H1 (cell line): ENCODE results near the gene POLD1. TPM values are rescaled to one million over a fixed set of nuclear protein-coding genes. Genes with fewer than 3 reads are reported as not detected.

Experiments used
- CTCF ChIA-PET: fragments of 300-600 bp; sonication (Branson Sonifier 250); formaldehyde crosslinking; loops from one replicate; lab custom pipeline; 2021; ENCODE audit not compliant: partially characterized antibody; lab: Charles Lee
- POLR2A ChIA-PET: fragments of 300-600 bp; sonication (Branson Sonifier 250); formaldehyde crosslinking; loops from one replicate; lab custom pipeline; 2021; ENCODE audit warnings: inconsistent platforms; ENCODE audit not compliant: partially characterized antibody; lab: Charles Lee
- DNase-seq, 2 experiments: peaks; one replicate each; pipeline versions ENCODE4 v3.0.0 to v3.0.0-alpha.2; 2010 to 2022; ENCODE audit warnings: low spot score in 2 of 2, low read depth in 1 of 2, mixed read lengths in 1 of 2
- FAIRE-seq: peaks from 2 replicates; lab custom pipeline; 2011; peaks lifted over from hg19 to GRCh38; lab: Jason Lieb, UNC
- H2AFZ ChIP-seq: 2 replicates; pipeline ENCODE4 v1.8.1; 2012; ENCODE audit warnings: low read length, inconsistent platforms
- H2AK5ac ChIP-seq: 2 replicates; pipeline ENCODE4 v1.6.1; 2013; ENCODE audit warnings: low read depth, low read length
- H2BK120ac ChIP-seq: replicated peaks from 2 replicates; pipeline ENCODE3; 2013; ENCODE audit warnings: low read depth, low read length, inconsistent platforms
- H2BK12ac ChIP-seq: 2 replicates; pipeline ENCODE4 v1.6.1; 2013; ENCODE audit warnings: low read depth, low read length
- H2BK15ac ChIP-seq: 2 replicates; pipeline ENCODE4 v1.6.1; 2013; ENCODE audit warnings: low read length
- H2BK20ac ChIP-seq: 2 replicates; pipeline ENCODE4 v1.6.1; 2013; ENCODE audit warnings: low read length
- H2BK5ac ChIP-seq: 2 replicates; pipeline ENCODE4 v1.6.1; 2013; ENCODE audit warnings: low read depth, low read length
- H3K14ac ChIP-seq: 2 replicates; pipeline ENCODE4 v1.6.1; 2013; ENCODE audit warnings: inconsistent platforms; ENCODE audit not compliant: insufficient read length
- H3K18ac ChIP-seq: 2 replicates; pipeline ENCODE4 v1.6.1; 2013; ENCODE audit warnings: low read length; ENCODE audit errors: extremely low read depth
- H3K23ac ChIP-seq: 2 replicates; pipeline ENCODE4 v1.6.1; 2013; ENCODE audit warnings: inconsistent platforms; ENCODE audit not compliant: insufficient read length
- H3K23me2 ChIP-seq: 2 replicates; pipeline ENCODE4 v1.6.1; 2013; ENCODE audit warnings: low read depth, low read length
- H3K27ac ChIP-seq: 2 replicates; pipeline ENCODE4 v1.6.1; 2011; ENCODE audit warnings: low read depth, low read length, inconsistent platforms
- H3K27me3 ChIP-seq, 4 experiments: replicated peaks in 1 of 4; 1 replicate in 1 of 4; 2 replicates in 3 of 4; pipeline versions ENCODE4 v1.6.1 to v1.8.1; 2011 to 2013; ENCODE audit warnings: low read length in 3 of 4, mild to moderate bottlenecking in 3 of 4, inconsistent platforms in 2 of 4, mixed read lengths in 2 of 4, moderate library complexity in 1 of 4; ENCODE audit not compliant: control insufficient read depth in 3 of 4, insufficient read depth in 3 of 4; ENCODE audit errors: extremely low read depth in 1 of 4
- H3K36me3 ChIP-seq, 4 experiments: 2 replicates each; pipeline versions ENCODE4 v1.6.1 to v1.8.1; 2011 to 2013; ENCODE audit warnings: mild to moderate bottlenecking in 4 of 4, low read length in 3 of 4, moderate library complexity in 2 of 4, control low read depth in 1 of 4, inconsistent platforms in 1 of 4; ENCODE audit not compliant: insufficient read depth in 4 of 4, control insufficient read depth in 2 of 4
- H3K4ac ChIP-seq: replicated peaks from 2 replicates; pipeline ENCODE3; 2013; ENCODE audit warnings: low read length, low read depth, mixed read lengths, inconsistent platforms; ENCODE audit not compliant: insufficient read length
- H3K4me1 ChIP-seq, 4 experiments: replicated peaks in 1 of 4; 1 replicate in 1 of 4; 2 replicates in 3 of 4; pipeline versions ENCODE4 v1.6.1 to v1.8.1; 2011 to 2013; ENCODE audit warnings: low read length in 3 of 4, inconsistent platforms in 2 of 4, mixed read lengths in 1 of 4; ENCODE audit not compliant: insufficient read depth in 4 of 4, control insufficient read depth in 3 of 4
- H3K4me2 ChIP-seq, 2 experiments: 2 replicates each; pipeline versions ENCODE4 v1.6.1 to v1.8.1; 2011 to 2013; ENCODE audit warnings: low read depth in 2 of 2, low read length in 2 of 2, control low read depth in 1 of 2, inconsistent platforms in 1 of 2, mild to moderate bottlenecking in 1 of 2; ENCODE audit not compliant: insufficient read depth in 1 of 2
- H3K4me3 ChIP-seq, 4 experiments: fragments of 200-600, 300-600 bp in 1 of 4; sonication (generic), shearing (Covaris generic), sonication (Bioruptor Twin) in 1 of 4; 2 replicates each; pipeline versions ENCODE4 v1.5.1 to v1.8.1; 2011 to 2016; ENCODE audit warnings: low read length in 4 of 4, low read depth in 3 of 4, control low read depth in 2 of 4, inconsistent platforms in 2 of 4, mild to moderate bottlenecking in 2 of 4, mixed read lengths in 1 of 4, moderate library complexity in 1 of 4; ENCODE audit not compliant: insufficient read depth in 2 of 4; ENCODE audit errors: extremely low read depth in 1 of 4
- H3K56ac ChIP-seq: replicated peaks from 2 replicates; pipeline ENCODE3; 2013; ENCODE audit warnings: low read depth, mild to moderate bottlenecking, mixed read lengths, low read length, inconsistent platforms; ENCODE audit not compliant: insufficient read length
- H3K79me1 ChIP-seq: 2 replicates; pipeline ENCODE4 v1.6.1; 2013; ENCODE audit warnings: low read depth, low read length, control low read depth
- H3K79me2 ChIP-seq, 2 experiments: 2 replicates each; pipeline versions ENCODE4 v1.6.1 to v1.8.1; 2012 to 2013; ENCODE audit warnings: low read length in 2 of 2, mild to moderate bottlenecking in 2 of 2, inconsistent platforms in 1 of 2; ENCODE audit not compliant: insufficient read depth in 2 of 2, control insufficient read depth in 1 of 2
- H3K9ac ChIP-seq, 4 experiments: replicated peaks in 1 of 4; 1 replicate in 1 of 4; 2 replicates in 3 of 4; pipeline versions ENCODE4 v1.6.1 to v1.8.1; 2011 to 2013; ENCODE audit warnings: low read depth in 3 of 4, low read length in 3 of 4, control low read depth in 2 of 4, mild to moderate bottlenecking in 2 of 4, moderate library complexity in 2 of 4, inconsistent platforms in 1 of 4; ENCODE audit errors: extremely low read depth in 1 of 4
- H3K9me3 ChIP-seq, 2 experiments: 2 replicates each; pipeline versions ENCODE4 v1.6.1 to v1.8.1; 2012 to 2013; ENCODE audit warnings: mild to moderate bottlenecking in 2 of 2, moderate library complexity in 2 of 2, control low read depth in 1 of 2, inconsistent platforms in 1 of 2, low read depth in 1 of 2, low read length in 1 of 2, mixed read lengths in 1 of 2; ENCODE audit not compliant: insufficient read depth in 2 of 2
- H4K20me1 ChIP-seq, 2 experiments: replicated peaks in 1 of 2; 2 replicates each; pipeline versions ENCODE3 to v1.8.1; 2011 to 2013; ENCODE audit warnings: inconsistent platforms in 2 of 2, low read length in 2 of 2, mild to moderate bottlenecking in 1 of 2; ENCODE audit not compliant: insufficient read depth in 2 of 2, control insufficient read depth in 1 of 2
- H4K5ac ChIP-seq: 2 replicates; pipeline ENCODE4 v1.6.1; 2013; ENCODE audit warnings: low read length, low read depth, mixed read lengths, inconsistent platforms; ENCODE audit not compliant: insufficient read length
- H4K8ac ChIP-seq: 2 replicates; pipeline ENCODE4 v1.8.0; 2013; ENCODE audit warnings: mild to moderate bottlenecking, moderate library complexity, low read length, inconsistent platforms; ENCODE audit not compliant: insufficient read depth; ENCODE audit errors: extremely low read depth
- H4K91ac ChIP-seq: replicated peaks from 2 replicates; pipeline ENCODE3; 2013; ENCODE audit warnings: low read length, mixed read lengths, inconsistent platforms; ENCODE audit not compliant: insufficient read length
- CHD2 ChIP-seq: IDR thresholded peaks from 2 replicates; pipeline ENCODE4 v1.6.1; 2012; ENCODE audit warnings: low read length, improper control_type of control experiment
- EGR1 ChIP-seq: IDR thresholded peaks from 2 replicates; pipeline ENCODE4 v1.6.1; 2011; ENCODE audit warnings: low read depth, low read length, borderline replicate concordance
- EZH2 ChIP-seq: fragments of 200-600 bp; sonication (generic); IDR thresholded peaks from 2 replicates; pipeline ENCODE4 v1.7.1; 2012; ENCODE audit warnings: low read depth, mild to moderate bottlenecking, moderate library complexity, low read length, inconsistent platforms; ENCODE audit not compliant: severe bottlenecking
- GABPA ChIP-seq: IDR thresholded peaks from 2 replicates; pipeline ENCODE4 v1.6.1; 2011; ENCODE audit warnings: mild to moderate bottlenecking, low read length, moderate library complexity, borderline replicate concordance; ENCODE audit not compliant: insufficient read depth
- GTF2F1 ChIP-seq: IDR thresholded peaks from 2 replicates; pipeline ENCODE4 v1.6.1; 2012; ENCODE audit warnings: low read depth, low read length, improper control_type of control experiment, borderline replicate concordance
- KDM1A ChIP-seq: fragments of 200-600, 300-600 bp; sonication (generic); IDR thresholded peaks from 2 replicates; pipeline ENCODE4 v1.7.1; 2016; ENCODE audit warnings: mild to moderate bottlenecking, low read length, borderline replicate concordance
- KDM5A ChIP-seq: fragments of 200-600 bp; IDR thresholded peaks from 2 replicates; pipeline ENCODE4 v1.7.1; 2012; ENCODE audit warnings: mild to moderate bottlenecking, low read length, inconsistent platforms, mixed read lengths
- RAD21 ChIP-seq, 2 experiments: IDR thresholded peaks in 1 of 2; conservative IDR thresholded peaks in 1 of 2; 2 replicates each; pipeline ENCODE4 v1.6.1; 2011; ENCODE audit warnings: low read depth in 2 of 2, low read length in 2 of 2, improper control_type of control experiment in 1 of 2, inconsistent platforms in 1 of 2, mild to moderate bottlenecking in 1 of 2, moderate library complexity in 1 of 2
- SIRT6 ChIP-seq: IDR thresholded peaks from one replicate; pipeline ENCODE4 v1.7.1; 2012; ENCODE audit warnings: low read length, inconsistent platforms
- SP1 ChIP-seq: IDR thresholded peaks from 2 replicates; pipeline ENCODE4 v1.6.1; 2011; ENCODE audit warnings: low read depth, low read length
- SRF ChIP-seq: IDR thresholded peaks from 2 replicates; pipeline ENCODE4 v1.6.1; 2011; ENCODE audit warnings: mild to moderate bottlenecking, low read depth, low read length, moderate library complexity
- SUZ12 ChIP-seq: fragments of 200-600 bp; sonication (generic); IDR thresholded peaks from 2 replicates; pipeline ENCODE4 v1.6.1; 2012; ENCODE audit warnings: mild to moderate bottlenecking, inconsistent platforms, low read length, moderate library complexity, mixed read lengths
- TBP ChIP-seq: IDR thresholded peaks from 2 replicates; pipeline ENCODE4 v1.6.1; 2011; ENCODE audit warnings: low read depth, low read length, improper control_type of control experiment
- WGBS, 2 experiments: shearing (Covaris generic) in 1 of 2; methylation state at CpG; one replicate each; pipeline versions ENCODE4 v1.1.6 to v1.1.7; 2013 to 2015; ENCODE audit warnings: low lambda C conversion rate in 2 of 2, mixed read lengths in 2 of 2, inconsistent platforms in 1 of 2, low coverage in 1 of 2, missing lambda C conversion rate in 1 of 2; ENCODE audit not compliant: insufficient replicate concordance in 2 of 2, insufficient coverage in 1 of 2, insufficient read length in 1 of 2; ENCODE audit errors: extremely low coverage in 1 of 2, missing lambda C conversion rate in 1 of 2; 5-methylcytosine and 5-hydroxymethylcytosine counted together
- polyA plus RNA-seq, 7 experiments: library from polyadenylated mRNA; depleted of rRNA in 3 of 7; stranded (reverse) in 5 of 7; unstranded in 2 of 7; fragments of >200 nt in 5 of 7; fragments of 200-250 nt in 2 of 7; gene quantifications; 1 replicate in 5 of 7; 2 replicates in 1 of 7; 4 replicates in 1 of 7; pipeline versions ENCODE4 v1.2.1 to v1.2.3, GENCODE V29; 2011 to 2013; ENCODE audit warnings: missing spikeins in 2 of 7, mixed read lengths in 2 of 7
- total RNA-seq: library from RNA; stranded (reverse); fragmentation: NEBNext Ultra II Directional; extraction: Animal tissue kit (Norgen Biotek cat#: 25700); gene quantifications from 2 replicates; pipeline ENCODE4 v1.2.1, GENCODE V29; 2021

POLD1 gene
- total and polyA plus RNA-seq, 2 of the 8 experiments (the other 6 are each of a cell fraction or from before 2014, with no cell fraction given): 141 to 142 TPM

- Histone ChIP-seq H3K56ac (no peak overlapping the region), H3K14ac (no peak overlapping the region), H3K79me1 (no peaks in the 10 kb centered on the region), H3K27ac (no peak overlapping the region), H3K9me3 (no peaks in the 10 kb centered on the region), H3K36me3 (peaks cover 20 to 59% (median 38%) of the 10 kb centered on the region in 4 experiments), H3K4ac (no peak overlapping the region), H3K4me2 (no peak overlapping the region), H3K4me3 (no peak overlapping the region), H2AK5ac (no peak overlapping the region), H2BK5ac (0 out of 2 replicates have a peak overlapping the region, but pooled peaks have one; percentile 16), H3K18ac (no peak overlapping the region), H4K8ac (no peak overlapping the region), H2AFZ (no peak overlapping the region), H3K79me2 (no peaks in the 10 kb centered on the region), H4K20me1 (peaks cover 1 to 6% of the 10 kb centered on the region in 2 experiments), H3K23ac (no peak overlapping the region), H2BK120ac (no peak overlapping the region), H2BK20ac (no peak overlapping the region), H3K23me2 (no peaks in the 10 kb centered on the region), H4K91ac (no peak overlapping the region), H2BK12ac (no peak overlapping the region), H2BK15ac (no peak overlapping the region), H3K4me1 (no peaks in the 10 kb centered on the region), H3K27me3 (no peaks in the 10 kb centered on the region), H3K9ac (no peak overlapping the region), H4K5ac (no peak overlapping the region)
- ChIA-PET POLR2A (interaction anchor here (1.0 to 2.3 kb wide), 2 partner anchors 9 to 38 kb away, joined by 3 to 5 read pairs; no protein-coding TSS in a partner anchor), CTCF (interaction anchor here (0.6 to 1.5 kb wide), 3 partner anchors 8 to 132 kb away, joined by 3 to 8 read pairs (median 3); no protein-coding TSS in a partner anchor)
- WGBS, 2 experiments: 94% methylated on average over 19 of the region's 22 CpGs; no CpG with 5 or more reads in 1 of the 2 experiments
- TF ChIP-seq EGR1: no peak
- no peak for TF ChIP-seq SP1
- TF ChIP-seq CHD2: no peak
- no peak for TF ChIP-seq SRF
- no peak for TF ChIP-seq RAD21 (IDR thresholded peaks at IDR 0.05 in 1 of 2, conservative IDR thresholded peaks at IDR 0.05 in 1 of 2; ENCODE audit: low read depth in 2 of 2, low read length in 2 of 2)
- TF ChIP-seq EZH2: no peak
- no peak for TF ChIP-seq GABPA
- no peak for TF ChIP-seq SUZ12
- no peak for TF ChIP-seq GTF2F1
- no peak for TF ChIP-seq SIRT6
- TF ChIP-seq KDM1A: no peak
- TF ChIP-seq TBP: no peak
- no peak for TF ChIP-seq KDM5A
- DNase-seq: no peak
- no peak for FAIRE-seq
Observed at GRCh38 chr19:50406156-50406820, 22.1 kb downstream of the POLD1 start.
